Measurements from ENCODE around the gene FGF14. TPM values are rescaled to one million over a fixed set of nuclear protein-coding genes. Genes with fewer than 3 reads are reported as not detected.

FGF14 gene
- total RNA-seq, 1 donor from 2014 or later, result 0.06 TPM

- no peak for DNase-seq (ENCODE audit: low read depth)
- no peak for TF ChIP-seq CTCF (conservative IDR thresholded peaks at IDR 0.05; ENCODE audit: low read depth, low read length)
- no peak overlapping the region for H3K4me3 ChIP-seq (ENCODE audit: low read depth, low read length)
Measured at GRCh38 chr13:101673360-101674105, 728.3 kb downstream of the FGF14 start.

GRCh38 chr13:101661839-101662238 is 740.0 kb downstream of the FGF14 start:
- no peak for TF ChIP-seq CTCF (conservative IDR thresholded peaks at IDR 0.05; ENCODE audit: low read depth, low read length)
- no peak for DNase-seq (ENCODE audit: low read depth)

More at GRCh38 chr13:101661839-101662238, 740.0 kb downstream of the FGF14 start:
- no peak overlapping the region for H3K4me3 ChIP-seq (ENCODE audit: low read depth, low read length)

Other genes starting within 250 kb of the FGF14 start
- 47.9 and 61.1 TPM in 2 replicates for gene TPP2, start 194.9 kb upstream of the FGF14 start, total RNA-seq